Measurements from ENCODE around the gene DPEP3. TPM values are rescaled to one million over a fixed set of nuclear protein-coding genes. Genes with fewer than 3 reads are reported as not detected.

The DPEP3 gene
- total and polyA plus RNA-seq, 8 donors, result not detected

DNA sequence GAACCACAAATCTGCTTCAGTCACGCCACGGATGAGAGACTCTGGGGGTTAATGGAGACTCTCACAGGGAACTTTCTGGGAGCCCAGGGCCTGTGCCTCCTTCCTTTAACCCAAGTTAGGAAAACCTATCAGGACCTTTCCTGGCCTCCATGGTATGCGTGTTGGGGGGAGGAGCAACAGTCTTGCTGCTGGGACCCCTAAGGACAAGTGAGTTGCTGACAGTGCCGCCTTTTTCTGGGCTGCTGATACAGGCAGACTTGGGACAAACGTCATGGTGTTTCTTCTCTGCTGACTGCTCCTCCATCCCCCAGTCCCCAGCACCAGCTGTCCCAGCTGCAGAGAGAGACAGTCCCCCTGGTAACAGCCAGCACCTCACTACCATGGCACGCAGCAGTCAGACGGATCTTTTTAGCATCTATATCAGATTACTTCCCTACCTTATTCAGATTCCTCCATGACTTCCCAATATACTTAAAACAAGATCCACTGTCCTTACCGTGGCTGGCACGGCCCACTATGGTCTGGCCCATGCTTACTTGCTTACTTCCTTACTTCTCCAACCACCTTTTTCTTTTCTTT, 28.9 kb upstream of the DPEP3 start:
- H3K4me3 ChIP-seq, result no peak overlapping the region
- intact Hi-C loops (cut with DNase I; ENCODE audit: low total_unique reads), result no loop called here
- H3K27ac ChIP-seq, result no peak overlapping the region
- TF ChIP-seq CTCF (IDR thresholded peaks at IDR 0.05) (no peak), EP300 (IDR thresholded peaks at IDR 0.05) (no peak), POLR2A (IDR thresholded peaks at IDR 0.05) (no peak)
- H3K27me3 ChIP-seq, result no peaks in the 10 kb centered on the region
- WGBS, 5 donors, result 61 to 67% (median 62%) methylated on average over 8 to 9 of the region's 9 CpGs
- H3K9me3 ChIP-seq, result no peaks in the 10 kb centered on the region
- H3K4me1 ChIP-seq, result peaks cover 0 to 12% (median 2%) of the 10 kb centered on the region in 4 donors
- H3K36me3 ChIP-seq, result no peaks in the 10 kb centered on the region
- no peak for DNase-seq

DNA sequence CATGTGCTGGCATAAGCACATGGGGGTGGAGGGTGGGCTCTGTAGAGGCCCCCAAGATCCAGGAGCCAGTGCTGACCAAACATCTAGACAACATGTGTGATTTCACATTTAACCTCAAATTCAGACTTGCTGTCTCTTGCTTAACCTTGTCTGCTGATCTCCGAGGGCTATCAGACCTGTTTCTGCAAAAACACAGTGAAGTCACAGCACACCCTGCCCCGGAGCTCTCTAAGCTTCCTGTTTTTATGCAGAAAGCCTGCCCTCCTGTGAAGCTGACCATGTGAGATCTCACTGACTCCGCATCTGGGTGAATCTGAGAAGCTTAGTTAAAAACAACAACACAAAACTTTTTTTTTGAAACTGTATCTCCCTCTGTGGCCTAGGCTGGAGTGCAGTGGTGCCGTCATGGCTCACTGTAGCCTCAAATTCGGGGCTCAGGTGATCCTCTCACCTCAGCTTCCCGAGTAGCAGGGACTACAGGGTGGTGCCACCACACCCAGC, 25.5 kb upstream of the DPEP3 start:
- no peak overlapping the region for H3K4me3 ChIP-seq
- intact Hi-C loops (cut with DNase I; ENCODE audit: low total_unique reads), result no loop called here
- H3K27me3 ChIP-seq, result no peaks in the 10 kb centered on the region
- H3K36me3 ChIP-seq, result no peaks in the 10 kb centered on the region
- H3K4me1 ChIP-seq, result peaks cover 0 to 17% (median 0%) of the 10 kb centered on the region in 4 donors
- no peaks in the 10 kb centered on the region for H3K9me3 ChIP-seq
- WGBS, 5 donors, result 33 to 47% (median 38%) methylated on average over 6 of the region's 6 CpGs
- H3K27ac ChIP-seq, result peak overlapping the region; percentile 13 to 77 (median 47)
- TF ChIP-seq CTCF (IDR thresholded peaks at IDR 0.05) (no peak), POLR2A (IDR thresholded peaks at IDR 0.05) (no peak), EP300 (IDR thresholded peaks at IDR 0.05) (no peak), POLR2AphosphoS5 (IDR thresholded peaks at IDR 0.05) (no peak)
- DNase-seq, result peak; percentile 31 to 68

DNA sequence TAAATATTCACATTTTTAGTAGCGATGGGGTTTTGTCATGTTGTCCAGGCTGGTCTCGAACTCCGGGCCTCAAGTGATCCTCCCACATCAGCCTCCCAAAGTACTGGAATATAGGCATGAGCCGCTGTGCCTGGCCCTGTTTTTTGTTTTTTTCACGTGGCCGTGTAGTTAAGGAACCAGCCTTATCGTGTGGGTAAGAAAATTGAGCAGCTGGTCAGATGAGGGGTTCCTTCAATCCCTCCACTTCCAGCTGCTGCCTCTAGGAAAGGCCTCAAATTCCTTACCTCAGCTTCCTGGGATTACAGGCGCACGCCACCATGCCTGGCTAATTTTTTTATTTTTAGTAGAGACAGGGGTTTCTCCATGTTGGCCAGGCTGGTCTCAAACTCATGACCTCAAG, 24.9 kb upstream of the DPEP3 start:
- Histone ChIP-seq H3K27me3 (no peaks in the 10 kb centered on the region), H3K27ac (peak overlapping the region; percentile 13 to 77 (median 47)), H3K36me3 (no peaks in the 10 kb centered on the region), H3K9me3 (no peaks in the 10 kb centered on the region), H3K4me3 (no peak overlapping the region), H3K4me1 (peaks cover 0 to 22% (median under 1%) of the 10 kb centered on the region in 4 donors)
- DNase-seq, result no peak
- WGBS, 5 donors, result 83 to 90% (median 85%) methylated on average over 9 of the region's 9 CpGs
- no peak for TF ChIP-seq POLR2AphosphoS5 (IDR thresholded peaks at IDR 0.05)
- TF ChIP-seq EP300 (IDR thresholded peaks at IDR 0.05), result no peak
- intact Hi-C loops (cut with DNase I; ENCODE audit: low total_unique reads), result no loop called here

DNA sequence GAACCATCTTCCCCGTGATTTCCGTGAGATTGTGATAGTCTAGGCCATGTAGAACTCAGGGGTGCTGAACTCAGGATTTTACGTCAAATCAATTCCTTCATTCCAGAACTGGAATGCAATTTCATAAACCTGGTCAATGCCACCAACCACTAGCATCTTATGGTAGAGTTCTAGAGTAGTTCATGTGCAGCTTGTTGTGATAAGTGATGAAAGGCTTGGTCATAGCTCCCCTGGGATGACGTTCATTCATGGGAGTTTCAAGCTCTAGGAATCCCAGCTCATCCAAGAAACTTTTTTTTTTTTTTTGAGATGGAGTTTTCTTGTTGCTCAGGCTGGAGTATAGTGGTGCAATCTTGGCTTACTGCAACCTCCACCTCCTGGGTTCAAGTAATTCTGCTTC, 22.7 kb upstream of the DPEP3 start:
- Histone ChIP-seq H3K4me3 (no peak overlapping the region), H3K27ac (no peak overlapping the region), H3K36me3 (no peaks in the 10 kb centered on the region), H3K27me3 (no peaks in the 10 kb centered on the region), H3K4me1 (peaks cover 0 to 35% (median 7%) of the 10 kb centered on the region in 4 donors), H3K9me3 (no peaks in the 10 kb centered on the region)
- 80 to 92% (median 80%) methylated on average over 4 of the region's 4 CpGs for WGBS, 5 donors
- intact Hi-C loops (cut with DNase I; ENCODE audit: low total_unique reads), result no loop called here
- no peak for DNase-seq
- TF ChIP-seq POLR2A (IDR thresholded peaks at IDR 0.05) (no peak), POLR2AphosphoS5 (IDR thresholded peaks at IDR 0.05) (no peak), EP300 (IDR thresholded peaks at IDR 0.05) (no peak), CTCF (IDR thresholded peaks at IDR 0.05) (no peak)

- 30 to 44% (median 40%) methylated on average over 3 of the region's 3 CpGs for WGBS, 5 donors
- Histone ChIP-seq H3K9me3 (no peaks in the 10 kb centered on the region), H3K4me3 (no peak overlapping the region), H3K27me3 (no peaks in the 10 kb centered on the region), H3K27ac (peak overlapping the region in 2 of 5 donors; percentile 65 to 66), H3K4me1 (peaks cover 0 to 35% (median 7%) of the 10 kb centered on the region in 4 donors), H3K36me3 (no peaks in the 10 kb centered on the region)
- intact Hi-C loops (cut with DNase I; ENCODE audit: low total_unique reads), result no loop called here
- TF ChIP-seq POLR2A (IDR thresholded peaks at IDR 0.05) (no peak), EP300 (IDR thresholded peaks at IDR 0.05) (no peak)
- no peak for DNase-seq
Observed at GRCh38 chr16:68000450-68000849, 20.2 kb upstream of the DPEP3 start.

All from stomach (tissue), 9 donors.